Ishikawa (cell line): ENCODE data around the gene ACVR1B.
A peak's percentile ranks its signal among the peaks of the same experiment; 100 is the strongest.

ENCODE experiments used
- CEBPB ChIP-seq: IDR thresholded peaks from 2 replicates; pipeline ENCODE4 v1.6.1; 2012
- CREB1 ChIP-seq: IDR thresholded peaks from 2 replicates; pipeline ENCODE4 v1.6.1; 2012; ENCODE audit warnings: low read depth
- EGR1 ChIP-seq: IDR thresholded peaks from 2 replicates; pipeline ENCODE4 v1.6.1; 2012
- FOXM1 ChIP-seq: IDR thresholded peaks from 2 replicates; pipeline ENCODE4 v1.6.1; 2012; ENCODE audit warnings: low read depth, borderline replicate concordance
- RAD21 ChIP-seq: IDR thresholded peaks from 2 replicates; pipeline ENCODE4 v1.6.1; 2012; ENCODE audit warnings: low read depth
- REST ChIP-seq: IDR thresholded peaks from 2 replicates; pipeline ENCODE4 v1.6.1; 2012; ENCODE audit warnings: low read depth, mild to moderate bottlenecking
- TAF1 ChIP-seq: IDR thresholded peaks from 2 replicates; pipeline ENCODE4 v1.6.1; 2012; ENCODE audit warnings: low read depth, mild to moderate bottlenecking
- TEAD4 ChIP-seq: IDR thresholded peaks from 2 replicates; pipeline ENCODE4 v1.6.1; 2012
- USF1 ChIP-seq: IDR thresholded peaks from 2 replicates; pipeline ENCODE4 v1.6.1; 2012
- YY1 ChIP-seq: IDR thresholded peaks from 2 replicates; pipeline ENCODE4 v1.6.1; 2012; ENCODE audit warnings: low read depth
- TF ChIP-seq, protein P1 (sequence below): IDR thresholded peaks from 2 replicates; pipeline ENCODE4 v1.6.1; 2012

DNA sequence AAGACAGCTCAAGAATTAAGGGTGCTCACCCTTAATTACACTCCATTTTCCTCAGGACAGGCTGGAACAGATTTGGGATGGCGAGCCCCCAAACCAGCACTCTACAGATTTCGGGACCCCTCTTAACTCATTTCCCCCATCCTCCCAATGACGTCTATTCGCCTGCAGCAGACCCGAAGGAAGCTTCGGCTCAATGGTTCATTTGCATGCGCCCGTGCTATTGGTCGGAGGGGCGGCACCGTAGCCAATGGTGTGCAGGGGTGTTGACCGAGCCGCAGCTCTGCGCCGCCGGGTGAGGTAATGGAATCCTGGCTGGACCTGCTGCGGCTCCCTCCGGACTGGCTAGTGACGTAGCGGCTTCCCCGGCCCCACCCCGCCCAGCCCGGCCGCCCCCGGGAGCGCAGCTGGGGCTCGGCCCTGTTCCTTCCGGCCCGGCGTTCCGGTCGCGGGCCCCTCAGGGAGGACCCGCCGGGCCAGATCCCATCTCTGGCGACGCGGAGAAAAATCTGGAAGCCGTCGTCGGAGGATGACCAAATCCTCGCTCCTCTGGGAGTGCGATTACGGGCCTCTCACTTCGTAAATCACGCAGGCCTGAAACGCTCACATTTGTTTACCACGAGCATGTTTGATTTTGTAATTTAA is 81.4 kb downstream of the ACVR1B start:
- TF ChIP-seq TAF1, result no peak; the same call in 1 of the 2 replicates
- peak; percentile 62 for TF ChIP-seq TEAD4
- no peak for TF ChIP-seq REST
- TF ChIP-seq CREB1, result peak; percentile 88
- TF ChIP-seq CEBPB, result no peak; the same call in 1 of the 2 replicates
- TF ChIP-seq YY1, result peak; percentile 44; the same call in 1 of the 2 replicates
- no peak for TF ChIP-seq USF1
- no peak for TF ChIP-seq RAD21
- 0 out of 2 replicates have a peak, but pooled peaks have one; percentile 36 for TF ChIP-seq FOXM1
- TF ChIP-seq EGR1, result peak; percentile 86
- TF ChIP-seq, protein P1, sequence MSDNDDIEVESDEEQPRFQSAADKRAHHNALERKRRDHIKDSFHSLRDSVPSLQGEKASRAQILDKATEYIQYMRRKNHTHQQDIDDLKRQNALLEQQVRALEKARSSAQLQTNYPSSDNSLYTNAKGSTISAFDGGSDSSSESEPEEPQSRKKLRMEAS, result peak; percentile 66
